Measurements from ENCODE around the gene UIMC1.
"Not testable (repeated sequence)": the region's sequence is repeated elsewhere in the genome, so short reads cannot be mapped to it uniquely, and the experiment has no call there.

The UIMC1 gene

DNA sequence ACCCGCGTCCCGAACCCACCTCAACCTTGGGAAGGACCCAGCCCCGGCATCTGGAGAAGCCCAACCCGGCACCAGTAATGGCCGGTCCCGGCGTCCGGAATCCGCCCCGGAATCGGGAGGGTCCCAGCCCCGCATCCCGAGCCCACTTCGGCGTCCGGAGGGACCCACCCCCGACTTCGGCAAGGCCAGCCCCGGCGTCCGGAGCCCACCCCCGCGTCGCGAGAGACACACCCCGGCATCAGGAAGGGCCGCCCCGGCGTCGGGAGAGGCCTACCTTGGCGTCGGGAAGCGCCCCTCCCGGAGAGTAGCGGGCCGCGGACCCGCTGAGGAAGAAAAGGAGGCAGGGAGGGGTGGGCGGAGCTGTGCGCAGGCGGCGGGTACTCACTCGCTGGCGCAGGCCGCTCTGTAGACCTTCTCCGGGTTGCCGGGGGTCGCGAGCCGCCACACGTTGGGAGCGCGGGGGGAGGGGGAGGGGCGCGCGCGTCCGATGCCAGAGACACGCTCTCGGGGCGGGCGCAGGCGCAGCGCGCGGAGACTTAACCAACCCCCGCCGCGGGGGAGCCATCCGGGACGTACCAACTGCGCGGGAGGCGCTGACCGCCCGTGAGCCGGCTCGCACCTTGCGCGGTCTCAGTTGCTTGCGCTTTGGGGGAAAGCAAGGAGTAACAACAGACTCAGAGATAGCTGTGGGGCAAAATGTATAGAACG, at the start of gene UIMC1:
TSS of gene UIMC1 (minus strand) at position 515 of the 708 bp plus-strand sequence. CDS start 24,164 bp downstream, outside the sequence.
- peak; percentile 91 for DNase-seq

GRCh38 chr5:177049285-177049684, 42.7 kb upstream of the UIMC1 start:
- peak; percentile 7 for DNase-seq

DNA sequence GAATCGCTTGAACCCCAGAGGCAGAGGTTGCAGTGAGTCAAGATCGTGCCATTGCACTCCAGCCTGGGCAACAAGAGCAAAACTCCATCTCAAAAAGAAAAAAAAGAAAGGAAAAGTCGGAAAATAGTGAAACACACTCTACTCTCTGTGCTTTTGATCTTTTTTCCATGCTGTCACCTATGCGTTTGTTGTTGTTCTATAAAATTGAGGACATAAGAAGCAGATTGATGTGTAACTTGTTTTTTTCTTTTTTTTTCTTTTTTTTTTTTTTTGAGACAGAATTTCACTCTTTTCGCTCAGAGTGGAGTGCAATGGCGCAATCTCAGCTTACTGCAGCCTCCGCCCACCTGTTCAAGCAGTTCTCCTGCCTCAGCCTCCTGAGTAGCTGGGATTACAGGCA, 42.0 kb upstream of the UIMC1 start:
- not testable (repeated sequence) for DNase-seq

DNA sequence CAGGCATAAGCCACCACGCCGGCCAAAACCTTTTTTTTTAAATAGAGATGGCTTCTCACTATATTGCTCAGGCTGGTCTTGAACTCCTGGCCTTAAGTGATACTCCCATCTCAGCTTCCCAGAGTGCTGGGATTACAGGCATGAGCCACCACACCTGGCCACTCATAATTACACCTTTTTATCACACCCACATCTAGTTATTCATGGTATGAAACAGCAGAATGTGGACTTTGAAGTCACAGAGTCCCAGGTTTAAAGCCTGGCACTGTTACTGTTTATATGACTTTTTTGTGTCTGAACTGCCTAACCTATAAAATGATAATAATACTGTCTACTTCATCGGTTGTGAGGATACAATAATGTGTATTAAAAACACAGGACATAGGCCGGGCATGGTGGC, 39.1 kb upstream of the UIMC1 start:
- DNase-seq = no peak

- no peak for DNase-seq
Observed at GRCh38 chr5:177044641-177045040, 38.1 kb upstream of the UIMC1 start.

- DNase-seq = no peak
Observed at GRCh38 chr5:177043958-177044357, 37.4 kb upstream of the UIMC1 start.

GRCh38 chr5:177043114-177043513, 36.5 kb upstream of the UIMC1 start:
- no peak for DNase-seq

DNA sequence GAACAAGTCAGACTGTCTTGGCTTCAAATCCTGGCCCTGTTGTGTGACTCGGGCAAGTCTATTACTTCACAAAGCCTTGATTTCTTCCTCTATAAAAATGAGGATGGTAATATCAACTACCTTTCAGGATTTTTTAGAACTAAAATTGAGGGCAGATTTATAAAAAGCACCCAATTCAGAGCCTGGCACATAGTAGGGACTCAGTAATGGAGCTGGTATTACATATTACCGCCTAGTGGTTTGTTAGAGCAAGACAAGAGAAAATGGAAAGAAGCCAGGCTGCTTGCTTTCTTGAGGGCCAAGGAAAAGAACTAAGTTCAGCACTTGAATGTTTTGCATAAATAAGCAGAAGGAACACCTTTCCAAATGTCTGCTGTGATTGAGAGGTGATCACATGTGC, 35.4 kb upstream of the UIMC1 start:
- no peak for DNase-seq

GRCh38 chr5:177040814-177041420, 34.3 kb upstream of the UIMC1 start:
- peak; percentile 13 for DNase-seq

GRCh38 chr5:177036921-177037320, 30.3 kb upstream of the UIMC1 start:
- no peak for DNase-seq

DNA sequence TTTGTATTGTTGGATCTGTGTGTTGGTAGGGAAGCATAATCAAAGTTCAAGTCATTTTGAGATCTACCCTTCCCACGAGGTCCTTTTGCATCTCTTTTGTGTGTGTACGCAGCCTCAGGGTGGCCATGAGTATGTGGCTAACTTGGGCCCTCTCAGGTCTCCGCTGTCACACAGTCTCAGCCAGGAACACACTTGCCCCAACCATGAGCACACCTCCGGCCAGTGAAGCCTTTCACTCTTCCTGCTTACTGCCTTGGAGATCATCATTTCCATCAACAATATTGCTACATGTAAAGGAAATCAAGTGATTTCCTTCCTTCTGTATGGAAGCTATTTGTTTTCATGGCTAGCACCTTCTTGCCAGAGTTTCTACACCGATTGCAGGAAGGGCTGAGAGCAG, 29.9 kb upstream of the UIMC1 start:
- no peak for DNase-seq

- no peak for DNase-seq
Observed at GRCh38 chr5:177035976-177036375, 29.4 kb upstream of the UIMC1 start.

DNA sequence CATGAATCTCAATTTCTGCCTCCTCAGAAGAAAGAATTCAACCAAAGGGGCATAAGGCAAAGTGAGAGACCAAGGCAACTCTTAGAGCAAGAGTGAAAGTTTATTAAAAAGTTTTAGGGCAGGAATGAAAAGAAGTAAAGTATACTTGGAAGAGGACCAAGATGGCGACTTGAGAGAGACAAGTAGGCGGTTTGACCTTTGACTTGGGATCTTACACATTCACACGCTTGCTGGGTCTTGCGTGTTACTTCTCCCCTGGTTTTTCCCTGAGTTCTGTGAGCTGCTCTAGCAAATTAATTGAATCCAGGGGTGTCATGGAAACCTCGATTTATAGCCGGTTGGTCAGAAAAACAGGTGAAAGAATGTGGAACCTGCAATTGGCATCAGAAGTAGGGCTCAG, 22.9 kb upstream of the UIMC1 start:
- no peak for DNase-seq

- DNase-seq = no peak
Observed at GRCh38 chr5:177027665-177028064, 21.1 kb upstream of the UIMC1 start.

GRCh38 chr5:177025101-177025601, 18.6 kb upstream of the UIMC1 start:
- no peak for DNase-seq

DNA sequence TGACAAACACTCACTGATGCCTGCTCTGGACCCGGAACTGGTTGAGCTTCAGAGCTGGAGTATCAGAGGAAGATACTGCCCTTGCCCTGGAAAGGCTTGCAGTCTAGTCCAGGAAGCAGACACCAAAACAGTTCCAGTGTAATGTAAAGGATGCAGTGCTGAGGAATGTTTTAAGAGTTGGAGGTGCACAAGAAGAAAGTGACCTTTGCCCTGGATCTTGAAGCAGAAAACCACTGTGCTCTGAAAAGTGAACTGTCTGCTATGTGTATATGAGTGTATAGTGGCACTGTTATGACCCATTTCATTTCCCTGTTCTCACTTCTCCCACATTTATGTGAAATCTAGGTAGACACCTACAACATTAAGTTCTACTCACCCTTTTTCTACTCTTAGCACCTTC, 18.0 kb upstream of the UIMC1 start:
- DNase-seq = no peak

DNA sequence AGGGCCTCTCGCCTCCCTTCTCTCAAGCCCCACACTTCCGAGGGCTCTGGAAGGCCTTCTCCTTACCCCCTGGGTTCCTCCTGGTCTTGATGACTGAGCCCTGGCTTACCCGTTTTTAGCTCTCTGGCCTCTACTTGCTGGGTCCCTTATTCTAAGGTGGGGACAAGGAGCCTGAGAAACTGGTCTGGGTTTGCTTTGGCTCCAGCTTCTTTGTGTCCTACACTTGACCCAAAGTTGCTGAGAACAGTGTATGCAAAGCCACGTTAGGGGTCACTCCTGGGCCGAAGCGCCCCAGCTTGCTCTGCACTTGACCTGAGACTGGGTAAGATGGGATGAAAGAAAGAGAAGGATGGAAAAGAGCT, 16.7 kb upstream of the UIMC1 start:
- no peak for DNase-seq

DNA sequence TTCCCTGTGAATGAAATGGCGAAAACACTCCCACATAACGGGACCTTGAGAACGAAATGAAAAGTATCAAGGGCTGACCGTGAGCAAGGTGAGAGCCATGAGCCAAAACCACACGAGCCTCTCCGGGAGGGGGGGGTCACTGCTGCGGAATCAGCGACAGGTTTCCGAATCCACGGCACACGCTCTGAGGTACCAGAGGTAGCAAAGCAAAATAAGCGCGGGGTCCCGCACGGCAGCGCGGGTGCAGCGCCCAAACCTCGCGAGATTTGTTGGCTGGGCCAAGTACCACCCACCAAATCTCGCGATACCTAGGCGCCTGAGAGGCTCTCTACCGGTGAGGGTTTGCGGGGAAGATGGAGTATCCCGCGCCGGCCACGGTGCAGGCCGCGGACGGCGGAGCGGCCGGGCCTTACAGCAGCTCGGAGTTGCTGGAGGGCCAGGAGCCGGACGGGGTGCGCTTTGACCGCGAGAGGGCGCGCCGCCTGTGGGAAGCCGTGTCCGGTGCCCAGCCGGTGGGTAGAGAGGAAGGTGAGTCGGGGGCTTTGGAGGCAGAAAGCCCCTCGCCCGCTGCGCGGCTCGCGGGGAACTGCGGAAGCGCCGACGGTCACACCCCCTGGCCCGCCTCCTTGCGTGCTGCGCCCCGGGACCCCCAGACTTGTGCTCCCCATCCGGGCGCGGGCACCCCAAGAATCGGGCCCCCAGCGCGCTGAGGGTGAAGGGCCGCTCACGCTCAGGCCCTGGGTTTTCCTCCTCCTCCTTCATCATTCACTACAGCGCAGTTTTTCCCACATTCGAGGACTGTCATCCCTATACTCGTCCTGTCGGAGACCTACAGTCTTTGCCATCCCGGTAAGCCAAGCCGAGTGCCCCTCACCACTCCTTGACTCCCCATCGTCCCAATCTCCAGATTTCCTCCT, 16.1 kb upstream of the UIMC1 start, which contains the start of gene ZNF346:
TSS of gene ZNF346 (plus strand) at position 311 of the 917 bp plus-strand sequence. CDS start at position 354, 43 bp downstream.
- DNase-seq = peak; percentile 92

- no peak for DNase-seq
Observed at GRCh38 chr5:177020033-177020432, 13.5 kb upstream of the UIMC1 start.

DNA sequence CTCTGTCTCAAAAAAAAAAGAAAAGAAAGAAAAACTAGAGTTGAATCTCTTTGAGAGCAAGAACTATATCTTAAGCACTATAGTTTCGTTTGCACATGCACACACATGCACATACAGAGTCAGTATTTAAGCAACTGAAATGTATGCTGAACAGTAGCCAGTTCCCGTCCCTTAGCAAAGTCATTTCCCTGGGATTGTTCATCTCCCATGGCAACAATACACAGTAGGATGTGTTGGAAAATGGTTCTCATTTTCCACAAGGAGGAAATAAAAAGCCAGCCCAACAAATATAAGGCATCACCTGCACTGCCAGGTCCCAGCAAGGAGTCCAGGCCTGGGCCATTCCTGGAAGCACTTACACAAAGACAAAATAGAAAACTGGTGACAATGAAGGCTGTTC, 11.8 kb upstream of the UIMC1 start:
- DNase-seq = no peak

DNA sequence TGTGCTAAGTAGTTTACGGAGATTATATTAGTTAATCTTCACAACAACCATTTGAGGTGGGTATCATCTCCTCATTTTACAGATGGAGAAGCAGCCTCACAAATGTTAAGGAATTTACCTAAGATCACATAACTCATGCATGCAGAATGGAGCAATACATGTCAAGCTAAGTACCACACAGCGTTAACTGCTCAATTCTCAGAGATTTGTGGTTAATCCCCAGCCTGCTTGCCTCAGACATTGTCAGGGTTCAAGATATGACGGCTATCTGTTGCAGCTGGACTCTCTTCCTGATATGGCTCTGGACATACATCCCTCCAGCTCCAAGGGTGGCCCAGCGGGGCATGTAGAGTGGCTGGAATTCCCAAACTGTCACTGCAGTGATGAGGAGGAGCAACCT, 8.6 kb upstream of the UIMC1 start:
- DNase-seq = no peak

DNA sequence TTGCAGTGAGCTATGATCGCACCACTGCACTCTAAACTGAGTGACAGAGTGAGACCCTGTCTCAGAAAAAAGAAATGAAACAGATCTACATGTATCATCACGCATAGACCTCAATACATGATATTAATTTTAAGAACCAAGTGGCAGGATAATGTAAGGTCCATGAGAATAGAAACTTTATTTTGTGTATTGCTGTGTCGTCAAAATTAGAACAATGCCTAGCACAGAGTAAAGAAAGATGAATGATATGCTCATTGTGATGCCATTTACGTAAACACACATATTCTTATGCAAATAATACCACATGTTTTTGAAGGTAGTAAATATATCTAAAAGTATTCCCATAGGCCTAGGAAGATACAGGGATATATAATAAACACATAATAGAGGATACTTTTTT, 3.6 kb upstream of the UIMC1 start:
- DNase-seq = no peak

- peak; percentile 1 for DNase-seq
Observed at GRCh38 chr5:177008716-177009115, 2.1 kb upstream of the UIMC1 start.
